Calu3 (cell line): ENCODE measurements around the gene MOXD1. TPM values are rescaled to one million over a fixed set of nuclear protein-coding genes. Genes with fewer than 3 reads are reported as not detected.
"Not testable (repeated sequence)": the region's sequence is repeated elsewhere in the genome, so short reads cannot be mapped to it uniquely, and the experiment has no call there.

Experiments
- BruUV-seq: library from RNA; stranded (reverse); fragments of 400-500 nt; replicated peaks from 2 replicates; lab custom pipeline; 2021; lab: Mats Ljungman, UMichigan
- CTCF ChIA-PET: fragments of 300-600 bp; sonication (Branson Sonifier 250); formaldehyde crosslinking; loops from one replicate; lab custom pipeline; 2022; ENCODE audit warnings: antibody characterized with exemption; lab: Charles Lee
- DNase-seq: peaks from one replicate; pipeline ENCODE4 v3.0.0; 2022
- H3K27ac Mint-ChIP-seq: one replicate; pipeline ENCODE4 v1.8.0; 2022; ENCODE audit warnings: mixed read lengths; ENCODE audit not compliant: unreplicated experiment
- H3K27me3 Mint-ChIP-seq: one replicate; pipeline ENCODE4 v1.8.0; 2022; ENCODE audit warnings: mixed read lengths; ENCODE audit not compliant: unreplicated experiment
- H3K36me3 Mint-ChIP-seq: one replicate; pipeline ENCODE4 v1.8.0; 2022; ENCODE audit warnings: mild to moderate bottlenecking, moderate library complexity, mixed read lengths; ENCODE audit not compliant: insufficient read depth, unreplicated experiment
- H3K4me1 Mint-ChIP-seq: one replicate; pipeline ENCODE4 v1.8.0; 2022; ENCODE audit warnings: mild to moderate bottlenecking, low read depth, mixed read lengths; ENCODE audit not compliant: unreplicated experiment
- H3K4me3 Mint-ChIP-seq: one replicate; pipeline ENCODE4 v1.8.0; 2022; ENCODE audit warnings: mild to moderate bottlenecking, low read depth, moderate library complexity, mixed read lengths; ENCODE audit not compliant: unreplicated experiment
- H3K9me3 Mint-ChIP-seq: one replicate; pipeline ENCODE4 v1.8.0; 2022; ENCODE audit warnings: low read depth, mixed read lengths; ENCODE audit not compliant: unreplicated experiment
- CTCF ChIP-seq: fragments of 200-600 bp; IDR thresholded peaks from one replicate; pipeline ENCODE4 v1.8.0; 2022; ENCODE audit warnings: antibody characterized with exemption; ENCODE audit not compliant: unreplicated experiment
- intact Hi-C: fragments of 100-400 bp; cut with micrococcal nuclease; formaldehyde crosslinking; loops from one replicate; pipeline ENCODE4 v1.10.0; 2022; ENCODE audit not compliant: unreplicated experiment
- total RNA-seq: library from RNA; stranded (reverse); gene quantifications from 2 replicates; pipeline ENCODE4 v1.2.3, GENCODE V29; 2022

The MOXD1 gene
- total RNA-seq, 1 experiment from 2014 or later = 13.6 TPM

- BruUV-seq = no TSS peak
- TF ChIP-seq CTCF = no peak
- CTCF ChIA-PET = interaction anchor here (0.6 kb wide), 2 partner anchors 22 to 726 kb away, joined by 3 to 5 read pairs; no protein-coding TSS in a partner anchor
- peaks cover 7% of the 10 kb centered on the region for H3K9me3 Mint-ChIP-seq
- no peak for DNase-seq
- no peaks in the 10 kb centered on the region for H3K27me3 Mint-ChIP-seq
- no peak overlapping the region for H3K4me3 Mint-ChIP-seq
- intact Hi-C loops = no loop called here
- no peak overlapping the region for H3K27ac Mint-ChIP-seq
- no peaks in the 10 kb centered on the region for H3K36me3 Mint-ChIP-seq
- peaks cover 12% of the 10 kb centered on the region for H3K4me1 Mint-ChIP-seq
Measured at GRCh38 chr6:132316970-132317369, 84.3 kb downstream of the MOXD1 start.

DNA sequence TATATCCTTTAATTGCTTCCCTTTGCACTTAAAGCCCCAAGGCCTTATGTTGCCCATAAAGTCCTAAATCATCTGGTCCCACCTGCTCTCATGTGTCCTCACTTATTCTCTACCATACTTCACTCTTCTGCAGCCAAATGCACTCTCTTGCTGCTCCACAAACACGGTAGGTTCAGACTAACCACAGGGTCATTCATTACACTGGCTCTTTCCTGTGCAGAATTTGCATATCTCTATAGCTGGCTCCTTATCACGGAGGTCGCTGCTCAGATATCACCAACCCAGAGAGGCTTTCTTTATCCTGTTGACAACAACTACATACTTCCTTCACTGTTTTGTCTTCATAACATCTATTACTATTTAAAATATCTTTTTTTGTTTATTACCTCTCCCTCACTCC is 86.8 kb downstream of the MOXD1 start:
- peaks cover 12% of the 10 kb centered on the region for H3K4me1 Mint-ChIP-seq
- CTCF ChIA-PET = no interaction called here
- BruUV-seq = no TSS peak
- no peak overlapping the region for H3K27ac Mint-ChIP-seq
- no peak for TF ChIP-seq CTCF
- DNase-seq = peak; percentile 2
- H3K4me3 Mint-ChIP-seq = no peak overlapping the region
- H3K9me3 Mint-ChIP-seq = peaks cover 7% of the 10 kb centered on the region
- H3K27me3 Mint-ChIP-seq = no peaks in the 10 kb centered on the region
- H3K36me3 Mint-ChIP-seq = no peaks in the 10 kb centered on the region
- intact Hi-C loops = no loop called here

DNA sequence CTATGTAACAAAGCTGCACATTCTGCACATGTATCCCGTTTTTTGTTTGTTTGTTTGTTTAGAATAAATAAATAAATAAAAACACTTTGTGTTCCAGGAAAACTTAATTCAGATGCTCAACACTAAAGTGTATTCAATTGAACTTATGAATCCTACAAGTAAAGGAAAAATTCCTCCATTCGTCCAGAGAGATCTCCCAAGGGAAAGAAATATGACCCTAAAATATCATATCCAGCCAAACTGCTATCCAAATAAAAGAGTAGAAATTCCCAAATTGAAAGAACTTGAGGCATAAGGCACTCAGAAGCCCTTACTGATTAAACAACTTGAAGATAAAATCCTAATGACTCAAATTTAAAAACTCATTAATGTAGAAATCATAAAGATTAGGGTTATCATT is 90.4 kb downstream of the MOXD1 start:
- TF ChIP-seq CTCF = no peak
- BruUV-seq = no TSS peak
- CTCF ChIA-PET = no interaction called here
- H3K4me3 Mint-ChIP-seq = no peak overlapping the region
- H3K4me1 Mint-ChIP-seq = peaks cover 12% of the 10 kb centered on the region
- intact Hi-C loops = no loop called here
- DNase-seq = no peak
- H3K27me3 Mint-ChIP-seq = no peaks in the 10 kb centered on the region
- no peaks in the 10 kb centered on the region for H3K9me3 Mint-ChIP-seq
- no peak overlapping the region for H3K27ac Mint-ChIP-seq
- no peaks in the 10 kb centered on the region for H3K36me3 Mint-ChIP-seq

DNA sequence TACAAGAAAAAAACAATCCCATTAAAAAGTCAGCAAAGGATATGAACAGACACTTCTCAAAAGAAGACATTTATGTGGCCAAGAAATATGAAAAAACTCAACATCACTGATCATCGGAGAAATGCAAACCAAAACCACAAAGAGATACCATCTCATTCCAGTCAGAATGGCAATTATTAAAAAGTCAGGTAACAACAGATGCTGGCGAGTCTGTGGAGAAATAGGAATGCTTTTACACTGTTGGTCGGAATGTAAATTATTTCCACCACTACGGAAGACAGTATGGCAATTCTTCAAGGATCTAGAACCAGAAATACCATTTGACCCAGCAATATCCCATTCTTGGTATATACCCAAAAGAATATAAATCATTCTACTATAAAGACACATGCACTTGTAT is 91.1 kb downstream of the MOXD1 start:
- H3K4me3 Mint-ChIP-seq, H3K27ac Mint-ChIP-seq, CTCF ChIA-PET, H3K36me3 Mint-ChIP-seq, BruUV-seq, DNase-seq, H3K27me3 Mint-ChIP-seq, H3K9me3 Mint-ChIP-seq, intact Hi-C loops: not testable (repeated sequence)
- peaks cover 12% of the 10 kb centered on the region for H3K4me1 Mint-ChIP-seq

DNA sequence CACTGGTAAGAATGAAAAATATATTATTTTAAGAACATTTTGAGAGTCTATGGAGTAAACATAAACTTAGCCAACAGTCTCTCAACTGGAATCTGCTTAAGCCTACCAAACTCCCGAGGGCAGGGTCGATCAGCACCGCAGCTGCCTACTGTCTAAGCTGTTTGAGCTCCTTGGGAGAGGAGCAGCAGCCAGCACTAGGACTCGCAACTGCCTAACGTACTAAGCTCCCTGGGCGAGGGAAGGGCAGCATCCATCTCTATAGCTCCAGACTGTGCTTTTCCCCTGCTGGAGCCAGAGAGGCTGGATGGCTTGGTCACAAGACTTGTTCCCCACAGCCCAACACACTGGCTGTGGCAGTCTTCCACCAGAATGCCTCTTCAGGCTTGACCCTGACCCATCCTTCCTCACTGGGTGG is 96.4 kb downstream of the MOXD1 start:
- no peaks in the 10 kb centered on the region for H3K36me3 Mint-ChIP-seq
- BruUV-seq = no TSS peak
- intact Hi-C loops = no loop called here
- H3K27ac Mint-ChIP-seq = no peak overlapping the region
- no peak for TF ChIP-seq CTCF
- no peaks in the 10 kb centered on the region for H3K27me3 Mint-ChIP-seq
- no peak overlapping the region for H3K4me3 Mint-ChIP-seq
- CTCF ChIA-PET = no interaction called here
- no peak for DNase-seq
- no peaks in the 10 kb centered on the region for H3K4me1 Mint-ChIP-seq
- H3K9me3 Mint-ChIP-seq = no peaks in the 10 kb centered on the region
